Kidney (tissue), 14 donors: ENCODE measurements around the gene SOX6. TPM values are rescaled to one million over a fixed set of nuclear protein-coding genes. Genes with fewer than 3 reads are reported as not detected.

ENCODE experiments used
- DNase-seq, 5 donors: peaks; one replicate each; pipeline ENCODE4 v3.0.0-alpha.2; 2013 to 2020
- FAIRE-seq: peaks from 2 replicates; lab custom pipeline; 2012; peaks lifted over from hg19 to GRCh38; lab: Jason Lieb, UNC
- H3K27ac ChIP-seq, 2 donors: one replicate each; pipeline ENCODE4 v1.7.0; 2013; ENCODE audit warnings: low read depth in 2 of 2, low read length in 2 of 2, inconsistent platforms in 1 of 2
- H3K27me3 ChIP-seq: one replicate; pipeline ENCODE4 v1.7.1; 2013; ENCODE audit warnings: low read length, inconsistent platforms; ENCODE audit not compliant: control insufficient read depth, insufficient read depth
- H3K36me3 ChIP-seq, 3 donors: one replicate each; pipeline versions ENCODE4 v1.7.0 to v1.7.1; 2013; ENCODE audit warnings: low read length in 3 of 3, control low read depth in 1 of 3, inconsistent platforms in 1 of 3; ENCODE audit not compliant: insufficient read depth in 3 of 3, control insufficient read depth in 2 of 3
- H3K4me1 ChIP-seq, 3 donors: one replicate each; pipeline versions ENCODE4 v1.7.0 to v1.7.1; 2013; ENCODE audit warnings: low read length in 3 of 3, inconsistent platforms in 1 of 3, low read depth in 1 of 3; ENCODE audit not compliant: control insufficient read depth in 2 of 3, insufficient read depth in 2 of 3
- H3K4me3 ChIP-seq, 3 donors: one replicate each; pipeline versions ENCODE4 v1.7.0 to v1.8.1; 2013; ENCODE audit warnings: low read length in 3 of 3, control low read depth in 1 of 3, inconsistent platforms in 1 of 3
- H3K9ac ChIP-seq, 3 donors: one replicate each; pipeline versions ENCODE4 v1.7.0 to v1.7.1; 2013; ENCODE audit warnings: low read length in 3 of 3, control low read depth in 1 of 3, inconsistent platforms in 1 of 3
- H3K9me3 ChIP-seq, 3 donors: one replicate each; pipeline versions ENCODE4 v1.7.0 to v1.7.1; 2013; ENCODE audit warnings: low read length in 3 of 3, control low read depth in 1 of 3, inconsistent platforms in 1 of 3; ENCODE audit not compliant: control insufficient read depth in 2 of 3, insufficient read depth in 1 of 3
- intact Hi-C: fragments of 100-400 bp; cut with DNase I; formaldehyde crosslinking; loops from one replicate; pipeline ENCODE4 v1.11.1; 2022
- polyA plus RNA-seq: library from polyadenylated mRNA; stranded (reverse); fragments of 350-450 nt; fragmentation: Illumina TruSeq; extraction: RNeasy Lipid Tissue Mini Kit (QIAGEN cat#74804); gene quantifications from one replicate; pipeline ENCODE4 v1.2.3, GENCODE V29; 2014; ENCODE audit warnings: low read depth, low replicate concordance; ENCODE audit not compliant: insufficient read depth
- total RNA-seq: library from RNA; stranded (reverse); fragmentation: NEBNext Ultra II Directional; extraction: Animal tissue kit (Norgen Biotek cat#: 25700); gene quantifications from one replicate; pipeline ENCODE4 v1.2.1, GENCODE V29; 2021
- TF ChIP-seq, protein P1 (sequence below): IDR thresholded peaks from 3 replicates; pipeline ENCODE4 v1.5.1; 2012; ENCODE audit warnings: mild to moderate bottlenecking, moderate library complexity, borderline replicate concordance; ENCODE audit not compliant: insufficient read depth; ENCODE audit errors: extremely low read depth
- donor health status: control.
- donor health status: control.
- donor health status: control.
- donor health status: control.
- donor health status: control.
- donor health status: DM: yes; HTN: yes; CAD: no.
- donor health status: Normal renal cell carcinoma (clear cell type).

SOX6 gene
- total and polyA plus RNA-seq, 2 donors from 2014 or later, result 5.0 to 47.3 TPM

- DNase-seq, result peak in 3 of 5 donors; percentile 31 to 65 (median 62)
- no peak overlapping the region for H3K4me3 ChIP-seq
- no peaks in the 10 kb centered on the region for H3K9me3 ChIP-seq
- no peak overlapping the region for H3K9ac ChIP-seq
- no peaks in the 10 kb centered on the region for H3K4me1 ChIP-seq
- no peak for FAIRE-seq
- H3K27me3 ChIP-seq, result no peaks in the 10 kb centered on the region
- no peaks in the 10 kb centered on the region for H3K36me3 ChIP-seq
- TF ChIP-seq, protein P1, sequence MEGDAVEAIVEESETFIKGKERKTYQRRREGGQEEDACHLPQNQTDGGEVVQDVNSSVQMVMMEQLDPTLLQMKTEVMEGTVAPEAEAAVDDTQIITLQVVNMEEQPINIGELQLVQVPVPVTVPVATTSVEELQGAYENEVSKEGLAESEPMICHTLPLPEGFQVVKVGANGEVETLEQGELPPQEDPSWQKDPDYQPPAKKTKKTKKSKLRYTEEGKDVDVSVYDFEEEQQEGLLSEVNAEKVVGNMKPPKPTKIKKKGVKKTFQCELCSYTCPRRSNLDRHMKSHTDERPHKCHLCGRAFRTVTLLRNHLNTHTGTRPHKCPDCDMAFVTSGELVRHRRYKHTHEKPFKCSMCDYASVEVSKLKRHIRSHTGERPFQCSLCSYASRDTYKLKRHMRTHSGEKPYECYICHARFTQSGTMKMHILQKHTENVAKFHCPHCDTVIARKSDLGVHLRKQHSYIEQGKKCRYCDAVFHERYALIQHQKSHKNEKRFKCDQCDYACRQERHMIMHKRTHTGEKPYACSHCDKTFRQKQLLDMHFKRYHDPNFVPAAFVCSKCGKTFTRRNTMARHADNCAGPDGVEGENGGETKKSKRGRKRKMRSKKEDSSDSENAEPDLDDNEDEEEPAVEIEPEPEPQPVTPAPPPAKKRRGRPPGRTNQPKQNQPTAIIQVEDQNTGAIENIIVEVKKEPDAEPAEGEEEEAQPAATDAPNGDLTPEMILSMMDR, result no peak
- intact Hi-C loops, result no loop called here
- no peak overlapping the region for H3K27ac ChIP-seq
Measured at GRCh38 chr11:16058671-16059070, 297.7 kb downstream of the SOX6 start.

GRCh38 chr11:16052750-16053149 lies 303.6 kb downstream of the SOX6 start:
- DNase-seq, result no peak
- H3K9ac ChIP-seq, result no peak overlapping the region
- no peak overlapping the region for H3K4me3 ChIP-seq
- no peaks in the 10 kb centered on the region for H3K27me3 ChIP-seq
- H3K9me3 ChIP-seq, result no peaks in the 10 kb centered on the region
- no peaks in the 10 kb centered on the region for H3K4me1 ChIP-seq
- FAIRE-seq, result no peak
- H3K27ac ChIP-seq, result no peak overlapping the region
- TF ChIP-seq, protein P1, result no peak
- intact Hi-C loops, result no loop called here
- peaks cover 0 to 11% (median 2%) of the 10 kb centered on the region in 3 donors for H3K36me3 ChIP-seq

GRCh38 chr11:16049611-16050010 lies 306.7 kb downstream of the SOX6 start:
- H3K9ac ChIP-seq, result no peak overlapping the region
- intact Hi-C loops, result no loop called here
- no peak overlapping the region for H3K4me3 ChIP-seq
- no peak overlapping the region for H3K27ac ChIP-seq
- FAIRE-seq (no peak), DNase-seq (no peak)
- peaks cover 0 to 11% (median 6%) of the 10 kb centered on the region in 3 donors for H3K36me3 ChIP-seq
- H3K4me1 ChIP-seq, result no peaks in the 10 kb centered on the region
- TF ChIP-seq, protein P1, result no peak
- H3K9me3 ChIP-seq, result no peaks in the 10 kb centered on the region
- no peaks in the 10 kb centered on the region for H3K27me3 ChIP-seq

DNA sequence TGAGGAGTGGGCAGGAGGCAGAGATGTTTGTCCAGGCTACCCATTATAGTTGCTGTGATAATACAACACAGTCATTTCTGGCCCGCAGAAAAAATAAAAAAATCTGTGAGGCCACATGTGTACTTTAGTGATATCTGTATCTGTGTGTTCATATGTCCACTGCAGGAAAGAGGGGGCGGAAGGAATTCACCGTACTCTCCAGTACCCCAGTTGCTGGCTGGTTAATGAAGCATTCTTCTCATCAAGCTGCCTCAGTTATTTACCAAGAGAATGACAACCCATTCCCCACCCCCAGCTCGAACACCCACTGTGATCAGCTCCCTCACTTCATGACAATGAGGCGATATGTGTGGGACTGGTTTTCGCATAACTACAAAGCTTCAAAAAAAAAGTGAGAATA lies 309.3 kb downstream of the SOX6 start:
- H3K4me3 ChIP-seq, result no peak overlapping the region
- no peaks in the 10 kb centered on the region for H3K27me3 ChIP-seq
- H3K4me1 ChIP-seq, result no peaks in the 10 kb centered on the region
- no peaks in the 10 kb centered on the region for H3K9me3 ChIP-seq
- H3K36me3 ChIP-seq, result peaks cover 0 to 11% (median 6%) of the 10 kb centered on the region in 3 donors
- H3K9ac ChIP-seq, result no peak overlapping the region
- no peak for FAIRE-seq
- TF ChIP-seq, protein P1, result no peak
- intact Hi-C loops, result no loop called here
- no peak overlapping the region for H3K27ac ChIP-seq
- no peak for DNase-seq
